ENCODE measurements around the gene ZNF236. TPM values are rescaled to one million over a fixed set of nuclear protein-coding genes. Genes with fewer than 3 reads are reported as not detected.

The ZNF236 gene
- total and polyA plus RNA-seq, 2 of the 8 experiments (the other 6 are each of a cell fraction or from before 2014, with no cell fraction given), result 6.7 to 14.5 TPM

GRCh38 chr18:76936877-76937276, 114.5 kb downstream of the ZNF236 start:
- no peak overlapping the region for H3K27ac ChIP-seq (ENCODE audit: low read depth, low read length)
- H3K4ac ChIP-seq (replicated peaks; ENCODE audit: insufficient read length, low read depth, low read length), result no peak overlapping the region
- H3K9ac ChIP-seq (replicated peaks in 1 of 4; ENCODE audit: extremely low read depth in 1 of 4, low read depth in 3 of 4, low read length in 3 of 4), result no peak overlapping the region
- no peak overlapping the region for H3K4me2 ChIP-seq (ENCODE audit: insufficient read depth in 1 of 2, low read depth in 2 of 2, low read length in 2 of 2)
- H4K8ac ChIP-seq (ENCODE audit: extremely low read depth, insufficient read depth, low read length), result no peak overlapping the region
- H4K20me1 ChIP-seq (replicated peaks in 1 of 2; ENCODE audit: control insufficient read depth in 1 of 2, insufficient read depth in 2 of 2, low read length in 2 of 2), result peaks cover 0 to 1% of the 10 kb centered on the region in 2 experiments
- no peak overlapping the region for H3K4me3 ChIP-seq (ENCODE audit: extremely low read depth in 1 of 4, insufficient read depth in 2 of 4, low read depth in 3 of 4, low read length in 4 of 4)
- H4K91ac ChIP-seq (replicated peaks; ENCODE audit: insufficient read length, low read length), result no peak overlapping the region
- H3K36me3 ChIP-seq (ENCODE audit: control insufficient read depth in 2 of 4, insufficient read depth in 4 of 4, low read length in 3 of 4), result peaks cover 0 to 12% (median 3%) of the 10 kb centered on the region in 4 experiments; a peak in 6 of 8 replicates
- no peak overlapping the region for H3K56ac ChIP-seq (replicated peaks; ENCODE audit: insufficient read length, low read depth, low read length)
- H3K9me3 ChIP-seq (ENCODE audit: insufficient read depth in 2 of 2, low read depth in 1 of 2, low read length in 1 of 2), result no peaks in the 10 kb centered on the region
- no peak overlapping the region for H3K23ac ChIP-seq (ENCODE audit: insufficient read length)
- no peak overlapping the region for H2BK15ac ChIP-seq (ENCODE audit: low read length)
- H3K79me2 ChIP-seq (ENCODE audit: control insufficient read depth in 1 of 2, insufficient read depth in 2 of 2, low read length in 2 of 2), result no peaks in the 10 kb centered on the region
- ChIA-PET CTCF (ENCODE audit: partially characterized antibody) (interaction anchor here (1.0 to 3.7 kb wide), 8 partner anchors 13 to 134 kb away, joined by 3 to 19 read pairs (median 4); no protein-coding TSS in a partner anchor), POLR2A (ENCODE audit: partially characterized antibody) (no interaction called here)
- DNase-seq (ENCODE audit: low read depth in 1 of 2, low spot score in 2 of 2), result no peak
- no peaks in the 10 kb centered on the region for H3K27me3 ChIP-seq (replicated peaks in 1 of 4; ENCODE audit: control insufficient read depth in 3 of 4, extremely low read depth in 1 of 4, insufficient read depth in 3 of 4, low read length in 3 of 4)
- no peaks in the 10 kb centered on the region for H3K4me1 ChIP-seq (replicated peaks in 1 of 4; ENCODE audit: control insufficient read depth in 3 of 4, insufficient read depth in 4 of 4, low read length in 3 of 4)
- H2AK5ac ChIP-seq (ENCODE audit: low read depth, low read length), result no peak overlapping the region
- no peak overlapping the region for H2AFZ ChIP-seq (ENCODE audit: low read length)
- FAIRE-seq, result no peak
- H2BK20ac ChIP-seq (ENCODE audit: low read length), result no peak overlapping the region
- no peak overlapping the region for H2BK12ac ChIP-seq (ENCODE audit: low read depth, low read length)
- H2BK5ac ChIP-seq (ENCODE audit: low read depth, low read length), result no peak overlapping the region
- no peak overlapping the region for H3K14ac ChIP-seq (ENCODE audit: insufficient read length)
- no peaks in the 10 kb centered on the region for H3K79me1 ChIP-seq (ENCODE audit: low read depth, low read length)
- no peak overlapping the region for H3K18ac ChIP-seq (ENCODE audit: extremely low read depth, low read length)
- WGBS, 2 experiments (ENCODE audit: extremely low coverage in 1 of 2, insufficient coverage in 1 of 2, insufficient read length in 1 of 2, insufficient replicate concordance in 2 of 2, low coverage in 1 of 2, low lambda C conversion rate in 2 of 2, missing lambda C conversion rate in 1 of 2), result 93% methylated on average over 11 of the region's 11 CpGs; no CpG with 5 or more reads in 1 of the 2 experiments
- no peak overlapping the region for H2BK120ac ChIP-seq (replicated peaks; ENCODE audit: low read depth, low read length)
- no peaks in the 10 kb centered on the region for H3K23me2 ChIP-seq (ENCODE audit: low read depth, low read length)
- no peak overlapping the region for H4K5ac ChIP-seq (ENCODE audit: insufficient read length, low read depth, low read length)
- TF ChIP-seq MAX (IDR thresholded peaks at IDR 0.05) (no peak), HDAC6 (IDR thresholded peaks at IDR 0.05; ENCODE audit: low read depth, low read length) (no peak), ASH2L (IDR thresholded peaks at IDR 0.05; ENCODE audit: low read length) (no peak), RAD21 (IDR thresholded peaks at IDR 0.05 in 1 of 2, conservative IDR thresholded peaks at IDR 0.05 in 1 of 2; ENCODE audit: low read depth in 2 of 2, low read length in 2 of 2) (peak; percentile 32 to 55), KDM1A (IDR thresholded peaks at IDR 0.05; ENCODE audit: borderline replicate concordance, low read length) (no peak), TAF1 (IDR thresholded peaks at IDR 0.05; ENCODE audit: low read depth, low read length) (no peak)

Data from H1 (cell line).